Activated CD8-positive, alpha-beta memory T cell treated with anti-CD3 and anti-CD28 coated beads, Interleukin-2, amount 50 U/mL, for 4 hours (primary cell): ENCODE results near the gene MAP3K3.

Experiments
- DNase-seq: peaks from one replicate; pipeline ENCODE4 v3.0.0-alpha.2; 2020

Gene MAP3K3

GRCh38 chr17:63694950-63695773 is 72.9 kb downstream of the MAP3K3 start:
- no peak for DNase-seq

GRCh38 chr17:63695889-63696288 is 73.7 kb downstream of the MAP3K3 start:
- DNase-seq, result no peak

- DNase-seq, result no peak
These were observed 74.3 kb downstream of the MAP3K3 start for GRCh38 chr17:63696381-63696961.

GRCh38 chr17:63697341-63698286 is 75.4 kb downstream of the MAP3K3 start:
- peak; percentile 77 for DNase-seq

- DNase-seq, result peak; percentile 39
These were observed 76.2 kb downstream of the MAP3K3 start for GRCh38 chr17:63698381-63698885.

- peak; percentile 85 for DNase-seq
These were observed 76.8 kb downstream of the MAP3K3 start for GRCh38 chr17:63698886-63699637.

- DNase-seq, result peak; percentile 91
These were observed 77.7 kb downstream of the MAP3K3 start, which contains the start of gene LIMD2 for GRCh38 chr17:63699638-63700527. Gene LIMD2 (minus strand): TSS chr17:63700125. CDS start chr17:63699298, 827 bp downstream.

GRCh38 chr17:63700528-63701455 is 78.6 kb downstream of the MAP3K3 start:
- peak; percentile 59 for DNase-seq

GRCh38 chr17:63701456-63701820 is 79.2 kb downstream of the MAP3K3 start:
- DNase-seq, result no peak

- peak; percentile 75 for DNase-seq
These were observed 79.9 kb downstream of the MAP3K3 start for GRCh38 chr17:63701868-63702720.

- DNase-seq, result no peak
These were observed 80.5 kb downstream of the MAP3K3 start for GRCh38 chr17:63702721-63703015.

- DNase-seq, result no peak
These were observed 80.8 kb downstream of the MAP3K3 start for GRCh38 chr17:63703029-63703428.

- no peak for DNase-seq
These were observed 81.5 kb downstream of the MAP3K3 start for GRCh38 chr17:63703556-63704258.

GRCh38 chr17:63704259-63704576 is 82.0 kb downstream of the MAP3K3 start:
- DNase-seq, result no peak

GRCh38 chr17:63704836-63705235 is 82.6 kb downstream of the MAP3K3 start:
- DNase-seq, result no peak

GRCh38 chr17:63705657-63706056 is 83.4 kb downstream of the MAP3K3 start:
- DNase-seq, result no peak

- DNase-seq, result no peak
These were observed 84.3 kb downstream of the MAP3K3 start for GRCh38 chr17:63706336-63707082.

GRCh38 chr17:63707151-63707550 is 84.9 kb downstream of the MAP3K3 start:
- DNase-seq, result no peak
